Stomach (tissue), 9 donors: ENCODE measurements around the gene GDNF. TPM values are rescaled to one million over a fixed set of nuclear protein-coding genes. Genes with fewer than 3 reads are reported as not detected.

Experiments used
- DNase-seq, 2 donors: peaks; one replicate each; pipeline versions ENCODE4 v3.0.0 to v3.0.0-alpha.2; 2013 to 2019
- H3K27ac ChIP-seq, 5 donors: fragments of 200-600 bp in 4 of 5; sonication (generic) in 4 of 5; one replicate each; pipeline ENCODE4 v1.5.1; 2013 to 2019; ENCODE audit warnings: mild to moderate bottlenecking in 1 of 5, moderate library complexity in 1 of 5
- H3K27me3 ChIP-seq, 3 donors: fragments of 200-600 bp; sonication (generic); one replicate each; pipeline ENCODE4 v1.5.1; 2017 to 2019; ENCODE audit warnings: mixed run types in 1 of 3
- H3K36me3 ChIP-seq, 4 donors: fragments of 200-600 bp; sonication (generic); 1 replicate in 3 of 4; 2 replicates in 1 of 4; pipeline ENCODE4 v1.5.1; 2016 to 2019
- H3K4me1 ChIP-seq, 4 donors: fragments of 200-600 bp; sonication (generic); one replicate each; pipeline ENCODE4 v1.5.1; 2016 to 2019
- H3K4me3 ChIP-seq, 4 donors: fragments of 200-600 bp; sonication (generic) in 3 of 4; one replicate each; pipeline ENCODE4 v1.5.1; 2016 to 2019; ENCODE audit warnings: mild to moderate bottlenecking in 1 of 4
- H3K9me3 ChIP-seq, 4 donors: fragments of 200-600 bp; sonication (generic); one replicate each; pipeline ENCODE4 v1.5.1; 2016 to 2019
- CTCF ChIP-seq, 7 experiments: fragments of 450-650 bp in 4 of 7; fragments of 200-600 bp in 3 of 7; sonication (generic) in 3 of 7; IDR thresholded peaks; one replicate each; pipeline ENCODE4 v1.5.1; 2016 to 2019; ENCODE audit warnings: antibody characterized with exemption in 7 of 7, control low read depth in 2 of 7, mild to moderate bottlenecking in 1 of 7
- EP300 ChIP-seq: sonication (generic); formaldehyde crosslinking; IDR thresholded peaks from one replicate; pipeline ENCODE4 v1.6.1; 2017; ENCODE audit warnings: antibody characterized with exemption
- POLR2A ChIP-seq, 4 donors: fragments of 450-650 bp; IDR thresholded peaks; one replicate each; pipeline ENCODE4 v1.6.1; 2016; ENCODE audit warnings: antibody characterized with exemption in 4 of 4, control low read depth in 2 of 4, mild to moderate bottlenecking in 1 of 4, moderate library complexity in 1 of 4
- POLR2AphosphoS5 ChIP-seq, 3 donors: sonication (generic); formaldehyde crosslinking; IDR thresholded peaks; one replicate each; pipeline ENCODE4 v1.6.1; 2016; ENCODE audit warnings: antibody characterized with exemption in 3 of 3
- WGBS, 5 donors: extraction: QIAGEN DNeasy Blood & Tissue Kit in 3 of 5; methylation state at CpG; one replicate each; pipeline versions ENCODE4 v1.1.5 to v1.1.7; 2013 to 2018; 5-methylcytosine and 5-hydroxymethylcytosine counted together
- intact Hi-C: fragments of 100-400 bp; cut with DNase I; formaldehyde crosslinking; loops from one replicate; pipeline ENCODE4 v1.15.1; 2023; ENCODE audit warnings: low total_unique reads
- polyA plus RNA-seq, 3 donors: library from polyadenylated mRNA; stranded (reverse); fragments of 200-250 nt; gene quantifications; one replicate each; pipeline ENCODE4 v1.2.3, GENCODE V29; 2013
- total RNA-seq, 5 donors: library from RNA; depleted of rRNA; stranded (reverse); fragments of >200 nt; gene quantifications; one replicate each; pipeline versions ENCODE4 v1.1.0 to v1.2.3, GENCODE V29; 2014 to 2016
- donor health status: healthy with polysubstance abuse.
- donor health status: Bipolar disorder and iron deficiency.
- donor health status: healthy.

GDNF gene
- total and polyA plus RNA-seq, 8 donors = 0.29 to 1.1 (median 0.73) TPM; not detected in 2

DNA sequence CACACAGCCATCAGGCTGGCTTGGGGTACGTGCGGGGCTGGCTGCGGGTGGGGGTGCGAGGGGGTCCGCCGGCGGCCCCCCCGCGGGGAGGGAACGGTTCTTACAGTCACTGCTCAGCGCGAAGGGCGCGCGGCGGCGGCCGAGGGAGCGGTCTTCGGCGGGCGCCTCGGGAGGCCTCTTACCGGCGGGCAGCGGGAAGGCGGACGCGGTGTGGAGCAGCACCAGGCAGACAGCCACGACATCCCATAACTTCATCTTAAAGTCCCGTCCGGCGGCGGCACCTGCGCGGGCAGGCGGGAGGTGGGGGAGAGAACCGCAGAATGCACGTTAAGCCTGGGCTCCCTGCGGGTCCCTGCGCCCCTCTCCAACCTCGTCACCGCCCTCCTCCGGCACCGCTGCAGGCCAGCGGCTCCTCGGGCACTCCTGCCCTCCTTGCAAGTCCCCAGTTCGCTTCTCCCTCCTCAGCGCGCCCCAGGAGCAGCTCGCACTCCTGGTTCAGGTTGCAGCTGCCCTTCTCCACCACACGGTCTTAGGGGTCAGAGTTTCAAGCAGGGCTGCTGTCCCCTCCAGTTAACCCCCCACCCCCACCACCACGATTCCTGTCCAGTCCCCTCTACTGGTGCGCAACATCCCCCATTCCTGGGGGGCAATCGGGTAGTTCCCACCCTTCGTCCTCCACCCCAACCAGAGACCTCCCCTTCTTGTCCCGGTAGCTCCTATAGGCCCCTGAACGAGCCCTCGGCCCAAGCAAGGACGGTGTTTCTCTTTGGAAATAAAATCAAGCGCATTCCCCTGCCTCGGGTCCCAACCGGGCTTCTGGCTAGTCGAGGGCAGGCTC, 5.1 kb downstream of the GDNF start:
- 11 to 34% (median 14%) methylated on average over 26 to 64 of the region's 64 CpGs for WGBS, 5 donors

GRCh38 chr5:37833990-37834389, 5.9 kb downstream of the GDNF start:
- Histone ChIP-seq H3K4me1 (peaks cover 23 to 62% (median 41%) of the 10 kb centered on the region in 4 donors), H3K27ac (peak overlapping the region in 4 of 5 donors; percentile 14 to 82 (median 44)), H3K27me3 (peaks cover 2 to 71% (median 57%) of the 10 kb centered on the region in 3 donors), H3K4me3 (peak overlapping the region; percentile 29 to 38 (median 36)), H3K9me3 (no peaks in the 10 kb centered on the region), H3K36me3 (no peaks in the 10 kb centered on the region)
- peak in 1 of 2 donors; percentile 70 for DNase-seq
- TF ChIP-seq CTCF (IDR thresholded peaks at IDR 0.05) (no peak), EP300 (no peak), POLR2AphosphoS5 (IDR thresholded peaks at IDR 0.05) (no peak), POLR2A (IDR thresholded peaks at IDR 0.05) (no peak)
- 45 to 56% (median 49%) methylated on average over 6 of the region's 6 CpGs for WGBS, 5 donors
- intact Hi-C loops = no loop called here

More for the DNA sequence above, 5.1 kb downstream of the GDNF start:
- Histone ChIP-seq H3K27me3 (peaks cover 8 to 79% (median 62%) of the 10 kb centered on the region in 3 donors), H3K9me3 (no peaks in the 10 kb centered on the region), H3K4me3 (peak overlapping the region; percentile 29 to 38 (median 36)), H3K27ac (peak overlapping the region in 4 of 5 donors; percentile 14 to 82 (median 44)), H3K4me1 (peaks cover 29 to 69% (median 48%) of the 10 kb centered on the region in 4 donors), H3K36me3 (no peaks in the 10 kb centered on the region)
- intact Hi-C loops = loop anchor here (5.0 kb wide), 1 partner anchor 358 kb away; no protein-coding TSS in a partner anchor
- TF ChIP-seq POLR2AphosphoS5 (IDR thresholded peaks at IDR 0.05) (no peak), POLR2A (IDR thresholded peaks at IDR 0.05) (no peak), CTCF (IDR thresholded peaks at IDR 0.05) (no peak), EP300 (no peak)
- DNase-seq = peak in 1 of 2 donors; percentile 60

- 43 to 54% (median 46%) methylated on average over 7 of the region's 7 CpGs for WGBS, 5 donors
- DNase-seq = no peak
- no peak overlapping the region for H3K27ac ChIP-seq
Measured at GRCh38 chr5:37831821-37832534, 7.9 kb downstream of the GDNF start.

More at GRCh38 chr5:37831821-37832534, 7.9 kb downstream of the GDNF start:
- no peak for TF ChIP-seq POLR2A (IDR thresholded peaks at IDR 0.05)
- TF ChIP-seq POLR2AphosphoS5 (IDR thresholded peaks at IDR 0.05) = no peak
- TF ChIP-seq EP300 = no peak
- no peak for TF ChIP-seq CTCF (IDR thresholded peaks at IDR 0.05)
- Histone ChIP-seq H3K27me3 (peaks cover 0 to 51% (median 37%) of the 10 kb centered on the region in 3 donors), H3K36me3 (no peaks in the 10 kb centered on the region), H3K4me1 (peaks cover 8 to 41% (median 24%) of the 10 kb centered on the region in 4 donors), H3K4me3 (no peak overlapping the region), H3K9me3 (no peaks in the 10 kb centered on the region)
- intact Hi-C loops = no loop called here
